Measurements from ENCODE around the gene EBP.

GRCh38 chrX:48521353-48522243, at the start of gene EBP:
- no peak for TF ChIP-seq CTCF (IDR thresholded peaks at IDR 0.05; ENCODE audit: insufficient read depth, low read depth, low read length)
- no peak for TF ChIP-seq EZH2 (IDR thresholded peaks at IDR 0.05; ENCODE audit: insufficient read depth, low read length)
